H4 (cell line): ENCODE data around the gene HSD17B13. TPM values are rescaled to one million over a fixed set of nuclear protein-coding genes. Genes with fewer than 3 reads are reported as not detected.
A peak's percentile ranks its signal among the peaks of the same experiment; 100 is the strongest.

Experiments used
- DNase-seq: peaks from one replicate; pipeline ENCODE4 v3.0.0-alpha.2; 2015; ENCODE audit warnings: low spot score
- total RNA-seq: library from RNA; depleted of rRNA; stranded (reverse); fragments of >200 nt; shearing (Covaris generic); gene quantifications from 2 replicates; pipeline ENCODE4 v1.2.3, GENCODE V29; 2014; rRNA removed

Gene HSD17B13, protein sequence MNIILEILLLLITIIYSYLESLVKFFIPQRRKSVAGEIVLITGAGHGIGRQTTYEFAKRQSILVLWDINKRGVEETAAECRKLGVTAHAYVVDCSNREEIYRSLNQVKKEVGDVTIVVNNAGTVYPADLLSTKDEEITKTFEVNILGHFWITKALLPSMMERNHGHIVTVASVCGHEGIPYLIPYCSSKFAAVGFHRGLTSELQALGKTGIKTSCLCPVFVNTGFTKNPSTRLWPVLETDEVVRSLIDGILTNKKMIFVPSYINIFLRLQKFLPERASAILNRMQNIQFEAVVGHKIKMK
- 4.5 and 7.0 TPM in 2 replicates for total RNA-seq

DNA sequence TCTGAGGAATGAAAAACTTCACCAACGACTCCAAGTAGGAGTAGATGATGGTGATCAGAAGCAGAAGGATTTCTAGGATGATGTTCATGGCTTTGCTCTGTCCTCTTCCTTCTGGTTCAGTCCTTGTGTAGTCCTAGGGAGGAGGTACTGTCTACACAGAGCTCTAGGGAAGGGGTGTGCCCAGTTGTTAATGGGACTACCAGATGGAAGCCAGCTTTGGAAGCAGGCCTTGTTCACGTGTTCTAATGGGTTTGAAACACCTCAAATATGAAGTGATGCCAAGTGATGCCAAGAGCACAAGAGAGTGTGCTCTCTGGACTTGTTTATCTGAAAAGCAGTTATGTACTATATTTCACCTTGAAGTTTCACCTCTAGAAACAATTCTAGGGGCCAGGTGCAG is at the start of gene HSD17B13:
Gene HSD17B13 (minus strand): TSS at position 129 of the 400 bp plus-strand sequence. CDS start 41 bp downstream, at position 88.
- peak; percentile 13 for DNase-seq

DNA sequence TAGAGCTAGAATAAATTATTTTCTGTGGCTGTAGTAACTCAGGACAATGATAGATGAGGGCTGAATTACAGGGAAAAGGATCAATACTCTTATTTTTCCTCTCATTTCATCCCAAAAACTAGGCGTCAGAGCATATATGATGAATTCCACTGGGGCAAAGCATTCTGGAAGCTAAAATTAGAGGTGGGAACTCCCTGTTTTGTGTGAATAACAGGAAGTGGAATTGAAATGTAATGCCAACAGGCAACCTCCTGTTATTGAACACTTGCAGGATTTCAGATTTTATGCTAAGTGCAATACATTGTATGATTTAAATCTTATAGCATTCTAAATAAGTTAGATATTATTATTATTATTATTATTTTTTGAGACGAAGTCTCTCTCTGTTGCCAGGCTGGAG is 47.4 kb upstream of the HSD17B13 start:
- no peak for DNase-seq

DNA sequence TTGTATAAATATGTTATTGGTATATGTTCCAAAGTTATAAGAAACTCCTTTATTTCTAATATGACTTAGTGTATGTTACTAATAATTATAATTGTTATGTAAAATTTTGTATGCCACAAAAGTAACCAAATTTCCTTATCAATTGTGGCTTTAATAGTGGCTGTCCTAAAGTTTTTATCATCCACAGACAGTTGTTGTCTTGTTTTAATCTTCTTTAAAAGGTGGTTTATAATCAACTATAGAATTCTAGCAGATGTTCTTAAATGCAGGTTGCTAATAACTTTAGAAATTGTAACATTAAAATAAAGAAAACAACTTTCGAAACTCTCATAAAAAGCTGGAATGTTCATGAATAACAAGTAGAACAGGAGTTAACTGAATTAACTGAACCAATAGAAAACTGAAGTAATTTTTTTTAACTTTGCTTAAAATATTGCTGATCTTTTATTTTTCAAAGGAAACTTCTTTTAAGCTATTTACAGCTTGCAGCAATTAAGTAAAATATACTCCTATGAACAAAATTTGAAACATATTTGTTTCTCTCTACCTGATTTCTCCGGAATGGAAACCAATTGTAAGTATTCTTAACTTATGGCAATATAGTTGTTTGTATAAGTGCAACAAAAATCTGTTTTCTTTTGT is 44.0 kb upstream of the HSD17B13 start:
- DNase-seq, result no peak

DNA sequence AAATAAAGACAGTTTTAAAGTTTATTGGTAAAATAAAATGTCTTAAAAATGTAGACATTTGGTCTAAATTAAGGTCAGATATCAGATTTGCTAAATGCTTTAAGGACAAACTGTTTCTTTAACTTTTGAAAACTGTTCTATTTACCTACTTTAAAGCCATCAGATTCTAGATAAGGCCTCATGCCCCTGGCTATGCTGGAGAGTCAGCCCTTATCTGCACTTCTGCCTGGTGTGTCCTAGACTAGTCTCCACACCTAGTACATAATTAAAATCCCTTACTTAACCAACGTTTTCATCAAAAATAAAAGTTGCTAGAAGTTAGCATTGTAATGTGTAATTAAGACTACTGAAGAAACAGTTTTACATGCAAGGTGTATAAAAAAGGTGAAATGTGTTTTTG is 42.7 kb upstream of the HSD17B13 start:
- DNase-seq, result no peak

DNA sequence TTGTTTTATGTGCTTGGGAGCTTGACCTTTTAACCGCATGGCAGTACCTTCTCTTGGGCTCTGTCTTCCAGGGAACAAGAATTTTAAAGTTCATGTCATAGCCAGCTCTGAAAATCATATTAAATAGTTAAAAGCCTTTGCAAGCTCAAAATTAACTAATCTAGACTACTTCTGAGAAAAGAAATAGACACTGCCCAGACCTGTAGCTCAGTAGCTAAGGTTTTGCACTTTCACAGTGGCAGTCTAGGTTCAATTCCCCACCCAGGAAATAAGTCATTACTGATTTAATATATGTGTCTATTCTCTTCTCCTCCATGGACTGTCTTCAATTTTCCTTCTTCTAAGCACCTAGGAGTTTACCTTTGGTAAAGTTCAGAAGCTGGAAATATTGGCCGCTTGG is 40.9 kb upstream of the HSD17B13 start:
- no peak for DNase-seq

DNA sequence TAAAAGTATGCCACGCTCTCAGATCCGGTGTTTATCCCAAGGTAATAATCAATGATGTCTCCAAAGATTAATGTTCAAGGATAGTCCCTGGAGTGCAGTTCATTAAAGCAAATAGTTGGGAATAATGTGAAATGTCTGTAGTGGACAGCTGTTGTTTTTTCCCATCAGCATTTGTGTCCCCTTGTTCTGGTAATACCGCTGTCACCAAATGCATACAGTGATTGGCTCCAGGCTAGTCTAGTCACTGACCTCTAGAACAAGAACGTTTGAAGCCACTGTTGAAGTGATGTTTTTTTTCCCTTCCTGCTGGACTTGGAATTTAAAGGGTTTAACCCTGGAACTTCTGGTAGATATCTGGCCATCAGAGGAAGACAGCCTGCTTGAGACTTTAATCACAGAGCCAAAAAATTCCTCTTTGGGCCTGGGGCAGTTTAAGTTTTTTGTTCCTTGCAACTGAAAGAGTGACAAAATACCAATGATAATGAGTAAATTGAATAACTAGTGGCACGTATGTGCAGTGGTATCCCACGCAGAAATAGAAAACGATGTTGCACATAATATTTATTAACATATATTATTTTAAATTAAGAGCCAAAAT is 37.8 kb upstream of the HSD17B13 start:
- no peak for DNase-seq

DNA sequence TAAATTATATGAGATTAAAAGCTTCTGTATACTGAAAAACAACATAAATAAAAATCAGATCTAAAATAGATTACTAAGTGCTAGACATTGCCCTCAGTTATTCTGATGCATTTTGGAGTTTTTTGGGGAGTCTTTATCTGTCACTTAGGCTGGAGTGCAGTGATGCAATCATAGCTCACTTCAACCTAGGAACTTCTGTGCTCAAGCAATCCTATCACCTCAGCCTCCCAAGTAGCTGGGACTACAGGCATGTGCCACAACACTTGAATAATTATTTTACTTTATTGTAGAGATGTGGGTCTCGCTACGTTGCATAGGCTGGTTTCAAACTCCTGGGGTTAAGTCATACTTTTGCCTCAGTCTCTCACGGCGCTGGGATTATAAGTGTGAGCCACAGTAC is 36.6 kb upstream of the HSD17B13 start:
- no peak for DNase-seq

DNA sequence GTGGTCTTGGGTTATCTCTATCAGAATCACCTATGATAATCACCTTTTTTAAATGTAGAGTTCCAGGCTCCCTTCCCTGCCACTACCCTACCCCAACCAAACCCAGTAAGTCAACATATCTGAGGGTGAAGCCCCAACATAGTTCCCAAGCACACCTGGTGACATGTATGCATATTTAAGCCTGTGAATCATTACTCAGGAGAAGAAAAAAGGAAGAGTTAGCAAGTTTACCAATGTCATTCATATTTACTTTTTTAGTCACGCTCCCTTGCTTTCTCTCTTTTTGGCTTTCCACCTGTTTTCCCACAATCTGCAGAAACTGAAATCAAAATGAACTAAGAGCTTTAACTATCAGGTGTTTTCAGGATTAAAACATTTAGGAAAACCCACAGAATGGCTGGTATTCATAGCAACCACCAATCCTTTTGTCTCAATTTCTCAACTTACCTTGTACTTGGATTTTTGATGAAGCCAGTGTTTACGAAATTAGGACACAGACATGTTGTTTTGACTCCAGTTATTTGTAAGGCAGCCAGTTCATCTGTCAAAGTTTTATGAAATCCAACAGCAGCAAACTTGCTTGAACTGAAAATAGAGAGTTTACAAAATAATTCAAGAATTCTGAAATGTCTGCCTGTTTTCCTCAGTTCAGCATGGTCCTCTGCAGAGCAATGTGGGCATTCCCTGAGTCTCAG is 34.3 kb upstream of the HSD17B13 start:
- DNase-seq, result no peak

DNA sequence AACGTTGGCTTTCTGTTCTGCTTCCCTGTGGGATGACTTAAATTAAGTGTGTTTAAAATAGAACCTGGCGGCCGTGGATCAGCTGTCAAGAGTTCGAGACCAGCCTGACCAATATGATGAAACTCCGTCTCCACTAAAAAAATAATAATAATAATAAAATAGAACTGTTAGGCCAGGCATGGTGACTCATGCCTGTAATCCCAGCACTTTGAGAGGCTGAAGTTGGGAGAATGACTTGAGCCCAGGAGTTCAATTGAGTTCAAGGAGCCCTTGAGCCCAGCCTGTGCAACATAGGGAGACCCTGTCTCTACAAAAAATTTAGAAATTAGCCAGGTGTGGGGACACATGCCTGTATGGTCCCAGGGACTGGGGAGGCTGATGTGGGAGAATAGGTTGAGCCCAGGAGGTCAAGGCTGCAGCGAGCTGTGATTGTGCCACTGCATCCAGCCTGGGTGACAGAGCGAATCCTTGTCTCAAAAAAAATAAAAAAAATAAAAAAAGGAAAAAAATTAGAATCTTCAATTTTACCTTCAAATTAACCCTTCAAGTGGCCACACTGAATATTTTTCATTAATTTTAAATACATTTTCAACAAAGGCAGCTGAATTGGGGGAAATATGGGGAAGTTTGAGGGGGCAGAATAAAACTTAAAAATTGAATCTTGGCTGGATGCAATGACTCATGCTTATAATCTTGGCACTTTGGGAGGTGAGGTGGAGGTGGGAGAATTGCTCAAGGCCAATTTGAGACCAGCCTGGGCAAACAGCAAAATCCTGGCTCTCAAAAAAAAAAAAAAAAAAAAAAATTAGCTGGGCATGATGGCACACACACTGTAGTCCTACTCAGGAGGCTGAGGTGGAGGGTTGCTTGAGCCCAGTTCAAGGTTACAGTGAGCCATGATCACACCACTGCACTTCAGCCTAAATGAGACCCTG is 31.8 kb upstream of the HSD17B13 start:
- peak; percentile 10 for DNase-seq

DNA sequence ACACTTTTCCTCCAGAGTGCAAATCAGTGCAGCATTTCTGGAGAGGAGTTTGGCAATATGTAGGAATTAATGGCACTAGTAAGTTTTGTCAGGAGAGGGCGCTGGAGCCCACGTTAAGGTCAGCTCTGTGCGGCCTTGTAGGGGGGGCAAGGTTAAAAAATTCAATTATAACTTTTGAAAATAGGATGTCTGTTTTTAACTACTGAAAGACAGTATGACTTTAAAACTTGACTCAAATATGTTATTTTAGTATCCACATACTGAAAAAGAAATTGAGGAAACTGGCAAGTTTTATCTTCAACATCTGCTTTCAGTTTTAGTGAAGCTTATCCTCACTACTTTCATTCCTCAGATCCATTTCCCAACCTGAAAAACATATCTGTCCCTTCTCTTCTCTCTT is 30.9 kb upstream of the HSD17B13 start:
- peak; percentile 47 for DNase-seq

DNA sequence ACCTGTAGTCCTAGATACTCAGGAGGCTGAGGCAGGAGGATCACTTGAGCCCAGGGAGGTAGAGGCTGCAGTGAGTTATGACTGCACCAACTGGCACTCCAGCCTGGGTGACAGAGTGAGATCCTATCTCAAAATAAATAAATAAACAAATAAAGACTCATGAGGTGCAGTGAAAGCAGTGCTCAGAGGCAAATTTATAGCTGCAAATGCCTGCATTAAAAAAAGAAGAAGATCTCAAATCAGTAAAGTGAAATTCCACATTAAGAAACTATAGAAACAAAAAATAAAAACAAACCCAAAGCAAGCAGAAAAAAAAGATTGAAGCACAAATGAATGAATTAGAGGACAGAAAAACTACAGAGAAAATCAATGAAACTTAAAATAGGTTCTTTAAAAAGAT is 22.5 kb upstream of the HSD17B13 start:
- no peak for DNase-seq

DNA sequence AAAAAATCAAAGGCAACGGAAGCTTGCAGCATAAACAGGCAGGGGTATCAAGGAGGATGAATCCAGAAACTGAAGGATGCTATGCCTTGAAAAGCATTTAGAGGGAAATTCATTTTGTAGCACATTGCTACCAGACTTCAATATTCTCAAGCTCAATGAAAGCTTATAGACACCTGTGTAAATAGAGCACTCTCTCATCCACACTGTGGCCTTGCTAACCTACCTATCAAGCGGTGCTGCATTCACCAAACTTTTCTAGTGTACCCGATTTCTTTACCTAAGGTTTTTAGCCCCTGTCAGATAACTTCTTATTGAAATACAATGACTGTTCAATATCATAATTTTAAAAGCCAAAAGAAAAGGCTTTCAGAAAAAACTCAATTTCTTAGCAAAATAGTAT is 20.2 kb upstream of the HSD17B13 start:
- DNase-seq, result no peak

DNA sequence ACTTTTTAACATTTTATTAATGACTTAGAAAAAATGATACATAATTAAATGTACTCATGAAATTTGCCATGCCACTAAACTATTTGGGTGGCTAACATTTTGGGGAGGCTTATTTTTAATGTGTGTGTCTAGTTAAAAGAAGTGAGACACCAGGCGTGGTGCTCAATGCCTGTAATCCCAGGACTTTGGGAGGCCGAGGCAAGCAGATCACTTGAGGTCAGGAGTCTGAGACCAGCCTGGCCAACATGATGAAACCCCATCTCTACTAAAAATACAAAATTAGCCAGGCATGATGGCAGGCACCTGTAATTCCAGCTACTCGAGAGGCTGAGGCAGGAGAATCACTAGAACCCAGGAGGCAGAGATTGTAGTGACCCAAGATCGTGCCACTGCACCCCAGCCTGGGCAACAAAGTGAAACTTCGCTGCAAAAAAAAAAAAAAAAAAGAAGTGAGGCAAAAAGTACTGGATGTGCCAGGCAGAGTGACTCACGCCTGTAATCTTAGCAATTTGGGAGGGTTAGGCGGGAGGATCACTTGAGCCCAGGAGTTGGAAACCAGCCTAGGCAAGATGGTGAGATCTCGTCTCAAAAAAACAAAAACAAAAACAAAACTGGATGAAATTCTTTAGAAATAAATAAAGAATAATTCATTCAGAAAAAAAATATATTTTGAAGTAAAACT is 19.4 kb upstream of the HSD17B13 start:
- DNase-seq, result peak; percentile 78

DNA sequence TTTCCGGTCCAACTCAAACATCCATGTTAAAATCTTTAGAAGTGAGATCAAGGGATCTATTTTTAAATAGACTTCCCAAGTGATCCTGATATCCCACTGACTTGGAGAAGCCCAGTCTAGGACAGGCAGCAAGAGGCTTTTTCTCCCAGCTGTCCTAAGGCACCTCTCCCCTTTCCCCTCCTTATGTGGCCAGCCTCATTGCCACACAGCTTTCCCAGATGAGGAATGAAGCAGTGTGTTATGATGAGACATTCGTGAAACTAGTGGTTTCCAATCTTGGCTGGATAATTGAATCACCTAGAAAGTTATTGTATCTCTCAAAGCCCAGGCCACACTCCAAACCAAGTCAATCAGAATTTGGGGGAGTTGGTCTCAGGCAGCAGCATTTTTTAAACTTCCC is 16.8 kb upstream of the HSD17B13 start:
- DNase-seq, result no peak

DNA sequence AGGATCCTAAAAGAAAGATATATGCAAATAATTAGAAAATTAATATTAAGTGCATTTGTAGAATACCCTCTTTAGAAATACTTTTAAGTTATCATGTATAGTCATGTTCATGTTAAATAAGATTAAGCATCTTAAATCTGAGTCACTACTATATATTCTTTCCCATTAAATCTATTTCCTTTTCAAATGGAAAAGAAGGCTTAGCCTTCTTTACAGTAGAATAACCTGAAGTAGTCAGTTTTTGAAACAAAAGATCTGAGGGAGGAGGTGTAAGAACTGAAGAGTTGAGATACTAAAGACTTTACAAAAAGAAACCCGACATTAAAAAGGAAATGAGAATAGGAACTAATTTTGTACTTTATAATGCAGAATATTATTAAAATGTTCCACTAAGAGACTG is 14.7 kb upstream of the HSD17B13 start:
- no peak for DNase-seq

DNA sequence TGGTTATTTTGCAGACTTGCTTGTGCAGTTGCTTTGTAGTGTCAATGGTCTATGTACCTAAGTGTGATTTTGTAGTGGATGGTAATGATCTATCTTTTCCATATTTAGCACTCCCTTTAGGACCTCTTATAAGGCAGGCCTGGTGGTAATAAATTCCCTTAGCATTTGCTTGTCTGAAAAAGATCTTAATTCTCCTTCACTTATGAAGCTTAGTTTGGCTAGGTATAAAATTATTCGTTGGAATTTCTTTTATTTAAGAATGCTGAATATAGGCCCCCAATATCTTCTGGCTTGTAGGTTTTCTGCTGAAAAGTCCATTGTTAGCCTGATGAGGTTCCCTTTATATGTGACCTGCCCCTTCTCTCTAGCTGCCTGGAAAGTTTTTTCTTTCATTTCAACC is 10.6 kb upstream of the HSD17B13 start:
- no peak for DNase-seq

DNA sequence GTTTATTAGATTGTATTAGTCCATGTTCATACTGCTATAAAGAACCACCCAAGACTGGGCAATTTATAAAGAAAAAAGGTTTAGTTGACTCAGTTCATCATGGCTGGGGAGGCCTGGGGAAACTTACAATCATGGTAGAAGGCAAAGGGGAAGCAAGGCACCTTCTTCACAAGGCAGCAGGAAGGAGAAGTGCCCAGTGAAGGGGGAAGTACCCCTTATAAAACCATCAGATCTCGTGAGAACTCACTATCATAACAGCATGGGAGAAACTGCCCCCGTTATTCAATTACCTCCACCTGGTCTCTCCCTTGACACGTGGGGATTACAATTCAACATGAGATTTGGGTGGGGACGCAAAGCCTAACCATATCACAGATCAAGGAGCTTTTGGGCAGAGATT is 8.1 kb upstream of the HSD17B13 start:
- DNase-seq, result no peak

DNA sequence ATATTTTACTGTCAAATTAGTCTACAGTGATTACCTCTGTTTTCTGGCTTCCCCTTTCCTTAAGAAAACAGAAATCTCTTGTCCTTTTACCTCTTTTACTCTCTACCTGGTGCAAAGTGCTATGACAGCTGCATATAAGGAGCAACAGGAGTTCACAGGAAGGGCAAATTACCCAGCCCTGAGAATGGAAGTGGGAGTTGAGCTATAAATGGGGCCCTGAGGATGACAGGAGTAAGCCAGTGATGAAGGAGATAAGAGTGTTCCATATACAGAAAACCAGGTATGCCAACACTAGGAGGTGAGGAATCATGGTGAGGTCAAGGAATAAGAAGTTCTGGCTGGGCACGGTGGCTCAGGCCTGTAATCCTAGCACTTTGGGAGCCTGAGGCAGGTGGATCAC is 4.5 kb upstream of the HSD17B13 start:
- DNase-seq, result no peak

DNA sequence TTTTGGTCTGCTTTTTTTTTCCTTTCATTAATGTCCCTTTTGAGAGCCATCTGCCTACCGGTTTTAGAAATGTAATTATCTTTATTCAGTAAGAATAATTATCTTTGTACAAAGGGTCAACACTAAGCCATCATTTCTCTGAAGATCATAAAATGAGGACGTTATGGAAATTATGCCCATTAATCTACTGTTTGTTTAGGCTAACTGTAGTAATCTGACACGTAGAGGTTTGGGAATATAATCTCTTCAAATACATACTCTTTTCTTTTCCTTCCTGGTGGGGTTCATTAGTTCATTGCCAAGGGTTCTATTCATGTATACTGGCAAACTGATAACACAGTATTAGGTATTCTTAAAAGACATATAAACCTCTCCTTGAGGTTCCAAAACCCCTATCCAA is 3.8 kb upstream of the HSD17B13 start:
- DNase-seq, result no peak

DNA sequence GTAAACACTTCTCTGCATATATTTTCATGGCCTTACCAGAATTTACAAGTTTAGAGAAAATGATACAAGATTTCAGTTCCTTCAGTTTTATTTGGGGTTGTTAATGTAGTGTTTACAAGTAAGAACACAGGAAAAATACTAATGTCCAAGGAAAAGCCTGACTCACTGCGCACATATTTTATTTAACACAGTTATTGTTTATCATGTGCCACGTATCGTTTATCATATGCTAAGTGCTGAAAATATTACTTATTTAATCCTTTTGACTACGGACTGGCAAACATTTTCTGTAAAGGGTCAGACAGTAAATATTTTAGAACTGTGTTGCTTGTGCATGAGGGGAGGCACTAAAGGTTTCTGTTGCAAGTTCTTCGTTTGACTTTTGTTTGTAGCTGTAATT is 794 bp downstream of the HSD17B13 start:
- no peak for DNase-seq

DNA sequence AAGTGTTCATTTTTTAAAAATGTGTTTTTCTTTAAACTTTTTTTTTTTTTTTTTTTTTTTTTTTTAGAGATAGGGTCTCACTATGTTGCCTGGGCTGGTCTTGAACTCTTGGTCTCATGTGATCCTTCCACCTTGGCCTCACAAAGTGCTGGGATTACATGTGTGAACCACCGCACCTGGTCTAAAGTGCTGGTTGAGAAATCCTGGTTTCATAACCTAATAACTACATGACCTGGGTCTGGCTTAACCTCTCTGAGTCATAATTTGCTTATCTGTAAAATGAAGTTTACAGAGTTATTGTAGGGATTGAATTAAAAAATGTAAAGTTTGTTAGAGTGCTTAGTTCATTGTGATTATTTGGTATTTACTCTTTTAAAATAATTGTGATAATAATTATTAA is 5.2 kb downstream of the HSD17B13 start:
- peak; percentile 20 for DNase-seq
